Fibroblast of lung (primary cell): ENCODE results near the gene TASP1. TPM values are rescaled to one million over a fixed set of nuclear protein-coding genes. Genes with fewer than 3 reads are reported as not detected.

Experiments used
- DNase-seq, 2 donors: peaks; one replicate each; pipeline versions ENCODE4 v3.0.0 to v3.0.0-alpha.2; 2010; ENCODE audit warnings: low read depth in 2 of 2
- H2AFZ ChIP-seq: 2 replicates; pipeline ENCODE4 v1.5.1; 2012; ENCODE audit warnings: low read length, control low read depth, inconsistent platforms
- H3K27ac ChIP-seq: 2 replicates; pipeline ENCODE4 v1.5.1; 2011; ENCODE audit warnings: low read length, control low read depth; ENCODE audit not compliant: insufficient read depth
- H3K27me3 ChIP-seq: 2 replicates; pipeline ENCODE4 v1.5.1; 2011; ENCODE audit warnings: mild to moderate bottlenecking, low read length; ENCODE audit not compliant: control insufficient read depth, insufficient read depth
- H3K36me3 ChIP-seq: 2 replicates; pipeline ENCODE4 v1.5.1; 2011; ENCODE audit warnings: low read length; ENCODE audit not compliant: control insufficient read depth, insufficient read depth
- H3K4me1 ChIP-seq: 2 replicates; pipeline ENCODE4 v1.5.1; 2011; ENCODE audit warnings: low read length; ENCODE audit not compliant: control insufficient read depth, insufficient read depth; ENCODE audit errors: extremely low read depth
- H3K4me2 ChIP-seq: 2 replicates; pipeline ENCODE4 v1.5.1; 2011; ENCODE audit warnings: low read length, control low read depth; ENCODE audit not compliant: insufficient read depth; ENCODE audit errors: extremely low read depth
- H3K4me3 ChIP-seq, 4 experiments: fragments of 200-600 bp in 1 of 4; sonication (generic) in 1 of 4; replicated peaks in 1 of 4; 2 replicates each; pipeline ENCODE4 v1.5.1; 2011 to 2016; ENCODE audit warnings: low read length in 4 of 4, low read depth in 3 of 4, mild to moderate bottlenecking in 3 of 4, control low read depth in 2 of 4, inconsistent platforms in 1 of 4, mixed read lengths in 1 of 4; ENCODE audit not compliant: insufficient read depth in 1 of 4; ENCODE audit errors: control extremely low read depth in 1 of 4
- H3K79me2 ChIP-seq: 2 replicates; pipeline ENCODE4 v1.5.1; 2012; ENCODE audit warnings: mild to moderate bottlenecking, low read length, inconsistent platforms; ENCODE audit not compliant: control insufficient read depth, insufficient read depth
- H3K9ac ChIP-seq: 2 replicates; pipeline ENCODE4 v1.5.1; 2011; ENCODE audit warnings: mild to moderate bottlenecking, low read length, control low read depth; ENCODE audit not compliant: insufficient read depth
- H3K9me3 ChIP-seq: 2 replicates; pipeline ENCODE4 v1.5.1; 2012; ENCODE audit warnings: low read depth, low read length; ENCODE audit not compliant: control insufficient read depth, insufficient read depth
- H4K20me1 ChIP-seq: 2 replicates; pipeline ENCODE4 v1.5.1; 2011; ENCODE audit warnings: low read length; ENCODE audit not compliant: control insufficient read depth, insufficient read depth; ENCODE audit errors: extremely low read depth
- CTCF ChIP-seq, 2 donors: IDR thresholded peaks in 1 of 2; conservative IDR thresholded peaks in 1 of 2; 1 replicate in 1 of 2; 2 replicates in 1 of 2; pipeline ENCODE4 v1.5.1; 2011 to 2012; ENCODE audit warnings: low read length in 2 of 2, control low read depth in 1 of 2, inconsistent platforms in 1 of 2, low read depth in 1 of 2, mild to moderate bottlenecking in 1 of 2
- EZH2 ChIP-seq: IDR thresholded peaks from 2 replicates; pipeline ENCODE4 v1.5.1; 2012; ENCODE audit warnings: low read length, control low read depth, mild to moderate bottlenecking; ENCODE audit errors: missing control alignments
- polyA plus RNA-seq, 2 donors: library from polyadenylated mRNA; depleted of rRNA in 1 of 2; stranded (reverse) in 1 of 2; unstranded in 1 of 2; fragments of >200 nt; gene quantifications; 2 replicates each; pipeline ENCODE4 v1.2.1, GENCODE V29; 2011 to 2012; ENCODE audit warnings: missing spikeins in 1 of 2
- total RNA-seq: library from RNA; depleted of rRNA; stranded (reverse); fragments of >200 nt; gene quantifications from 2 replicates; pipeline ENCODE4 v1.2.1, GENCODE V29; 2014

Gene TASP1
- total and polyA plus RNA-seq, 2 donors (not counting 1 experiment from before 2014, with no cell fraction given) = 6.3 to 13.6 TPM

- Histone ChIP-seq H3K4me3 (no peak overlapping the region), H3K9ac (no peak overlapping the region), H2AFZ (no peak overlapping the region), H3K4me1 (no peaks in the 10 kb centered on the region), H3K27me3 (no peaks in the 10 kb centered on the region), H3K36me3 (no peaks in the 10 kb centered on the region), H3K79me2 (no peaks in the 10 kb centered on the region), H4K20me1 (no peaks in the 10 kb centered on the region), H3K27ac (no peak overlapping the region), H3K9me3 (no peaks in the 10 kb centered on the region), H3K4me2 (no peak overlapping the region)
- no peak for TF ChIP-seq CTCF (conservative IDR thresholded peaks at IDR 0.05 in 1 of 2, IDR thresholded peaks at IDR 0.05 in 1 of 2; ENCODE audit: low read depth in 1 of 2, low read length in 2 of 2)
- no peak for TF ChIP-seq EZH2
- DNase-seq = no peak
These were observed 52.6 kb downstream of the TASP1 start for GRCh38 chr20:13586133-13586532.

GRCh38 chr20:13581451-13581850, 57.3 kb downstream of the TASP1 start:
- Histone ChIP-seq H3K9ac (no peak overlapping the region), H2AFZ (no peak overlapping the region), H3K27ac (no peak overlapping the region), H3K79me2 (no peaks in the 10 kb centered on the region), H4K20me1 (no peaks in the 10 kb centered on the region), H3K36me3 (no peaks in the 10 kb centered on the region), H3K27me3 (no peaks in the 10 kb centered on the region), H3K4me3 (no peak overlapping the region), H3K9me3 (no peaks in the 10 kb centered on the region), H3K4me2 (no peak overlapping the region), H3K4me1 (no peaks in the 10 kb centered on the region)
- TF ChIP-seq CTCF (conservative IDR thresholded peaks at IDR 0.05 in 1 of 2, IDR thresholded peaks at IDR 0.05 in 1 of 2; ENCODE audit: low read depth in 1 of 2, low read length in 2 of 2) (no peak), EZH2 (no peak)
- no peak for DNase-seq

GRCh38 chr20:13580707-13581106, 58.0 kb downstream of the TASP1 start:
- no peaks in the 10 kb centered on the region for H3K79me2 ChIP-seq
- H2AFZ ChIP-seq = no peak overlapping the region
- no peaks in the 10 kb centered on the region for H3K27me3 ChIP-seq
- H3K4me3 ChIP-seq = no peak overlapping the region
- no peak overlapping the region for H3K27ac ChIP-seq
- no peaks in the 10 kb centered on the region for H3K9me3 ChIP-seq
- no peaks in the 10 kb centered on the region for H3K36me3 ChIP-seq
- H3K9ac ChIP-seq = no peak overlapping the region
- H3K4me1 ChIP-seq = no peaks in the 10 kb centered on the region
- no peaks in the 10 kb centered on the region for H4K20me1 ChIP-seq
- no peak for TF ChIP-seq EZH2
- TF ChIP-seq CTCF (conservative IDR thresholded peaks at IDR 0.05 in 1 of 2, IDR thresholded peaks at IDR 0.05 in 1 of 2; ENCODE audit: low read depth in 1 of 2, low read length in 2 of 2) = no peak
- DNase-seq = no peak
- H3K4me2 ChIP-seq = no peak overlapping the region
